Measurements from ENCODE around the gene CFDP1.

The CFDP1 gene

GRCh38 chr16:75371171-75371570 lies 62.1 kb downstream of the CFDP1 start:
- no peak for DNase-seq

- no peak for DNase-seq
Observed at GRCh38 chr16:75364286-75364791, 69.0 kb downstream of the CFDP1 start.

- DNase-seq: no peak
Observed at GRCh38 chr16:75362846-75363245, 70.5 kb downstream of the CFDP1 start.

- no peak for DNase-seq
Observed at GRCh38 chr16:75361936-75362335, 71.4 kb downstream of the CFDP1 start.

- DNase-seq: no peak
Observed at GRCh38 chr16:75354170-75354569, 79.1 kb downstream of the CFDP1 start.

GRCh38 chr16:75351183-75351582 lies 82.1 kb downstream of the CFDP1 start:
- no peak for DNase-seq

- DNase-seq: no peak
Observed at GRCh38 chr16:75345711-75346110, 87.6 kb downstream of the CFDP1 start.

GRCh38 chr16:75343941-75344340 lies 89.4 kb downstream of the CFDP1 start:
- no peak for DNase-seq

- DNase-seq: no peak
Observed at GRCh38 chr16:75343286-75343685, 90.0 kb downstream of the CFDP1 start.

- no peak for DNase-seq
Observed at GRCh38 chr16:75342308-75342811, 90.9 kb downstream of the CFDP1 start.

GRCh38 chr16:75341564-75342307 lies 91.6 kb downstream of the CFDP1 start:
- DNase-seq: no peak

GRCh38 chr16:75340741-75341491 lies 92.4 kb downstream of the CFDP1 start:
- no peak for DNase-seq

- no peak for DNase-seq
Observed at GRCh38 chr16:75337430-75337829, 95.9 kb downstream of the CFDP1 start.

- DNase-seq: no peak
Observed at GRCh38 chr16:75336521-75336920, 96.8 kb downstream of the CFDP1 start.

- no peak for DNase-seq
Observed at GRCh38 chr16:75333721-75334163, 99.6 kb downstream of the CFDP1 start.

- no peak for DNase-seq
Observed at GRCh38 chr16:75329943-75330342, 103.4 kb downstream of the CFDP1 start.

- DNase-seq: no peak
Observed at GRCh38 chr16:75326333-75326732, 107.0 kb downstream of the CFDP1 start.

GRCh38 chr16:75323933-75324332 lies 109.4 kb downstream of the CFDP1 start:
- no peak for DNase-seq

- DNase-seq: no peak
Observed at GRCh38 chr16:75323198-75323597, 110.1 kb downstream of the CFDP1 start.

GRCh38 chr16:75322740-75323139 lies 110.6 kb downstream of the CFDP1 start:
- no peak for DNase-seq

- no peak for DNase-seq
Observed at GRCh38 chr16:75320435-75320834, 112.9 kb downstream of the CFDP1 start.

GRCh38 chr16:75319513-75320411 lies 113.5 kb downstream of the CFDP1 start:
- no peak for DNase-seq

GRCh38 chr16:75318737-75319136 lies 114.6 kb downstream of the CFDP1 start:
- no peak for DNase-seq
